Measurements from ENCODE around the gene KRT76. TPM values are rescaled to one million over a fixed set of nuclear protein-coding genes. Genes with fewer than 3 reads are reported as not detected.
"Not testable (repeated sequence)": the region's sequence is repeated elsewhere in the genome, so short reads cannot be mapped to it uniquely, and the experiment has no call there.

KRT76 gene
- total RNA-seq, 2 donors from 2014 or later, result not detected

GRCh38 chr12:52799505-52800211 lies 22.5 kb upstream of the KRT76 start:
- intact Hi-C loops (cut with DNase I, micrococcal nuclease), result no loop called here
- no peak for DNase-seq
- ATAC-seq, result no peak

GRCh38 chr12:52798671-52799504 lies 21.7 kb upstream of the KRT76 start:
- ATAC-seq, result no peak
- DNase-seq, result no peak
- intact Hi-C loops (cut with DNase I, micrococcal nuclease), result no loop called here

GRCh38 chr12:52798003-52798670 lies 21.0 kb upstream of the KRT76 start:
- DNase-seq (no peak), ATAC-seq (no peak)
- intact Hi-C loops (cut with DNase I, micrococcal nuclease), result no loop called here

GRCh38 chr12:52797529-52797894 lies 20.4 kb upstream of the KRT76 start:
- ATAC-seq (no peak), DNase-seq (no peak)
- intact Hi-C loops (cut with DNase I, micrococcal nuclease), result no loop called here

- intact Hi-C loops (cut with DNase I, micrococcal nuclease), result no loop called here
- DNase-seq (no peak), ATAC-seq (peak; percentile 52)
Observed at GRCh38 chr12:52796839-52797528, 19.8 kb upstream of the KRT76 start.

GRCh38 chr12:52796429-52796794 lies 19.3 kb upstream of the KRT76 start:
- no peak for DNase-seq
- ATAC-seq, result no peak
- intact Hi-C loops (cut with DNase I, micrococcal nuclease), result no loop called here

- intact Hi-C loops (cut with DNase I, micrococcal nuclease), result no loop called here
- no peak for ATAC-seq
- DNase-seq, result no peak
Observed at GRCh38 chr12:52795694-52796428, 18.7 kb upstream of the KRT76 start, which contains the start of gene KRT3. Gene KRT3, minus strand, starts transcription at chr12:52796117. Its CDS starts 75 bp downstream, at chr12:52796042.

- ATAC-seq; DNase-seq; intact Hi-C loops (cut with DNase I, micrococcal nuclease): not testable (repeated sequence)
Observed at GRCh38 chr12:52795332-52795674, 18.2 kb upstream of the KRT76 start.

GRCh38 chr12:52794479-52795331 lies 17.6 kb upstream of the KRT76 start:
- intact Hi-C loops (cut with DNase I, micrococcal nuclease), result no loop called here
- DNase-seq, result no peak
- ATAC-seq, result no peak

GRCh38 chr12:52792185-52793029 lies 15.3 kb upstream of the KRT76 start:
- DNase-seq (no peak), ATAC-seq (no peak)
- intact Hi-C loops (cut with DNase I, micrococcal nuclease), result no loop called here

GRCh38 chr12:52791271-52792184 lies 14.4 kb upstream of the KRT76 start:
- intact Hi-C loops (cut with DNase I, micrococcal nuclease), result no loop called here
- ATAC-seq (no peak), DNase-seq (no peak)

GRCh38 chr12:52790427-52791270 lies 13.5 kb upstream of the KRT76 start:
- intact Hi-C loops (cut with DNase I, micrococcal nuclease), result no loop called here

GRCh38 chr12:52789637-52790426 lies 12.7 kb upstream of the KRT76 start:
- ATAC-seq (peak; percentile 99), DNase-seq (peak in 1 of 2 donors; percentile 66)
- intact Hi-C loops (cut with DNase I, micrococcal nuclease), result no loop called here

More at GRCh38 chr12:52790427-52791270, 13.5 kb upstream of the KRT76 start:
- ATAC-seq (no peak), DNase-seq (no peak)

All from left colon (tissue), 2 donors.